HT-29 (cell line): ENCODE measurements around the gene PLOD2. TPM values are rescaled to one million over a fixed set of nuclear protein-coding genes. Genes with fewer than 3 reads are reported as not detected.

Experiments used
- DNase-seq: peaks from one replicate; pipeline ENCODE4 v3.0.0-alpha.2; 2015; ENCODE audit warnings: low spot score
- total RNA-seq: library from RNA; depleted of rRNA; stranded (reverse); fragments of >200 nt; shearing (Covaris generic); gene quantifications from 2 replicates; pipeline ENCODE4 v1.2.3, GENCODE V29; 2014; rRNA removed

PLOD2 gene
- total RNA-seq: 9.9 and 10.1 TPM in 2 replicates

DNA sequence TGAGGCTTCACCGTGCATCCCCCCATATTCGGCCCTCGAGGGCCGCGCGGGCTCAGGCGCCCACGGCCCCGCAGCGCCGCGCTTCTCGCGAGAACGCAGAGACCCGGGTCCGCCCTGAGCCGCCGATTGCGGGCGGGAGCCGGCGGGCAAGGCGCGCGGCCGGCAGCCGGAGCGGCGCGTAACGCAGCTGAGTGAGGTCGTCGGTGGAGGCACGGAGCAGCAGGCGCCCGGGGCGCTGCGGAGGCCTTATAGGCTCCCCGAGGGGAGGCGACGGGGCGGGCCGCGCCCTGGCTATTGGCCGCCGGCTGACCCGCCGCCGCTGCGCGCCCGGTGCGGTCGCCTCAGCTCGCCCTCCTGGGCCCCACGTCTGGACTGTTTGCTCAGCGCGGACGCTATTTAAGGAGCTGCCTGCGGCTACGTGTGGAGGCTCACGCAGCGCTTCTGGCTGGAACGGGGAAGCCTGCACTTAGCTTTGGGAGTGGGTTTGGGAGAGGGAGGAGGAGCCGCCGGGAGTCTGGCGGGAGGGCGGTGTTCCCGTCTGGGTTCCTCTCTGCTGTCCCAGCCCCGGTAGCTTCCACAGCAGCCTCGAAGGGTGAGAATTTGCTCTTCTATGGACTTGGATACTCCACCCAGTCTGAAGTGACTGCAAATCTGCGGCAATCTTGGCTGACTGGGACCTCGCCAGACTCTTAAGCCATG lies at the start of gene PLOD2:
TSS of gene PLOD2 (minus strand) at position 221 of the 699 bp plus-strand sequence. CDS start at position 26, 195 bp downstream.
- peak; percentile 88 for DNase-seq

DNA sequence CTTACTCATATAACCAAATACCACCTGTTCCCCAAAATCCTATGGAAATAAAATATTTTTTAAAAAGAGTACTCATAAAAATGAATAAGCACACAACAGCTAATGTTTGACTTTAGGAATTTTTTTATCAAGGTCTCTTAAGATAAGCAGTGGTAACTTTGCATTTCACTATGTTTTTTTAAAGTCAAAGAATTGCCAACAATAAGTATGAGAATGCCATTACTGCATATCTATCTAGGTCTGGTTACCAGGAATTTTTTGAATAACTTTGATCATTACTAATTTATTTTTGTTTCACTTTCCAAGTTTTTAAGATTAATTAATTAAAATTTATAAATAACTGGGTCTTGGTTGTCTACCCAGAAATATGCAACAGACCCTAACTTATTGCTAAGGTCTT lies 48.4 kb upstream of the PLOD2 start:
- no peak for DNase-seq

DNA sequence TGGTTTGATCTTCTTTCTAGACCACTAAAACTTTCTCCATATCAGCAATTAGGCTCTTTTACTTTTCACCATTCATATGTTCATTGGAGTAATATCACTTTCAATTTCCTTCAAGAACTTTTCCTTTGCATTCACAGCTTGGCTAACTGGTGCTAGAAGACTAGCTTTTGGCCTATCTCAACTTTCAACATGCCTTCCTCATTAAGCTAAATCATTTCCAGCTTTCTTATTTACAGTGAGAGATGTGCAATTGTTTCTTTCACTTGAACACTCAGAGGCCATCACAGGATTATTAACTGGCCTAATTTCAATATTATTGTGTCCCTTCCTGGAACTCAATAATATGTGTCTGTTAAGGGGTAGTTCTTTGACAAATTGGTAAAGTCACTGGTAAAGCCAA lies 42.8 kb upstream of the PLOD2 start:
- DNase-seq: no peak

DNA sequence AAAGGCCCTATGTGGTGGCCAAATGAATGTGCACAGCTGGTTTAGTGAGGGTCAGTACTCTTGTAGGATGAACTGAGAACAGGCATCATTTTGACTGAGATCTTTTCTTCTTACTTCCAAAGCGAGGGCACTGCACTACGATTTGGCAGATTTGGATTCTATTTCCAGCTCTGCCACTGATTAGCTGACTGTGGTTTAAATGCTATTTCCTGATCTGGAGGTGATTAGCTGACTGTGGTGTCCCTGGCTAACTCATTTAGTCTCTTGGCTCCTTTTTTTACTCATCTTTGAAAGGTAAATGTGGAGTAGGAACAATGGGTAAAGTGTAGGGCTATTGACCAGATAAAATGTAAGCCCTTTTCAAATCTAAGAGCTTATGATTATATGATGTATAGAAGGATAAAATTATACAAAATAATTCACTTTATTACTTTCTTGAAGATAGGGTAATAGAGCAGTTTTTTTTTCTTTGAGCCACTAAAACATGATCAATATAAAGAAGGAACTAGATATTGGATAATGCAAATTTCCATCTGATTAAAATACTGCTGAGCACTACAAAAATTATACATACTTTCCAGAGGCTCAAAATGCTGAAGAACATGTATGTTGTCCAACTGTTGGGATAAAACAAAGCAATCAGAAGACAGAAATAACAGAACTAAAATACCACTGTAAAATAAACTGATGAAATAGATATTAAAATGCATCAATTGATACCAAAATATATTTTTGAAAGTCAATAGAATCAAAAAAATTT lies 39.7 kb upstream of the PLOD2 start:
- DNase-seq: no peak

DNA sequence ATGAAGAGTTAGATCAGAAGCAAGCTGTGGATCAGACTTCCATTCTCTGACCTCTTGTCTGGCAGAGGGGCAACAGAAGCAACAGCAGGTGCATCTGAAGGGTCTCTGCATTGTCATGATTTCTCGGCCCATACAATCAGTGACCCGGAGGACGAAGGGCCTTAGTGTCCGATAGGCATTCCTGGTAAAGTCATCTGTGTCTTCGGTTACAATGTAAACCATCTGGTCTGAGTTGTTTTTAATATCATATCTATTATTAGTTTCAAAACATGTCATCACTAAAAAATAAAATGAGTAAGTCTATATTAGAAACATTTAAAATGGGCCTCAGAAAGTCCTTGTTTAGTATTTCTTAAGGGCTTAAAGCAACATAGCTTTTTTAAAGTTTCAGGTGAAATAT lies 38.8 kb upstream of the PLOD2 start:
- DNase-seq: no peak

DNA sequence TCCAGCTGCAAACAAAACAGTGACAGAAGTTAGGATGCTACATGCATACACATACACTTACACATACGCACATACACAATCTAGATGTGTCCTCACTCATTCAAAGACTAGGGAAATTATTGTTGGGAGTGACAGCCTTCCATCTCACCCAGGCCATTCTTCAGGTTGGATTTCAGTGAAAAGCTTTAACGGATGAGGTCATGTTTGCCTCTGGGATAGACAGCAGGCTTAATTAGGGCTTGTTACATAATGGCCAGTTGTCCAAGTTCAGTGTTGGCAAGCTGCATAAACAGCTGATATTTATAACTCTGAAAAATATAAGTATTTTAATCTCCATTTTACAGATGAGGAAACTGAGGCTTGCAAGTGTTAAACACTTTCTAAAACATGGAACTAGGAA lies 35.8 kb upstream of the PLOD2 start:
- no peak for DNase-seq

DNA sequence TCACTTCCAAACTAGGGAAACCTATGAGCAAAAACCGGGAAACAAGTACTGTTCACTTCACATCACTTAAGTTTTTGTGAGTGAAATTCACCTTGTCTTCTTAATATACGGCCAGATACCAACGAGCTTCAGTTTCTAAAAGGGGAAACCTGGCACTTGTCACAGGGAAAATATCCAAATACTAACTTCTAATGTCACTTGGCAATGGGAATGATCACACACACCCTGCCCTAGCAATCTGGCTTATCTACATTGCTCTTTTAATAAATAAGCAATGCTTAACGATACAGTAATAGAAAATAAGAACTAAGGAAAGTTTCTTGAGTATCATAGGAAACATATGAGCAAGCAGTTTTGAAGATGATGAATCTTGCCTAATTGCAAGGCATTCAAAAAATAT lies 34.6 kb upstream of the PLOD2 start:
- no peak for DNase-seq

DNA sequence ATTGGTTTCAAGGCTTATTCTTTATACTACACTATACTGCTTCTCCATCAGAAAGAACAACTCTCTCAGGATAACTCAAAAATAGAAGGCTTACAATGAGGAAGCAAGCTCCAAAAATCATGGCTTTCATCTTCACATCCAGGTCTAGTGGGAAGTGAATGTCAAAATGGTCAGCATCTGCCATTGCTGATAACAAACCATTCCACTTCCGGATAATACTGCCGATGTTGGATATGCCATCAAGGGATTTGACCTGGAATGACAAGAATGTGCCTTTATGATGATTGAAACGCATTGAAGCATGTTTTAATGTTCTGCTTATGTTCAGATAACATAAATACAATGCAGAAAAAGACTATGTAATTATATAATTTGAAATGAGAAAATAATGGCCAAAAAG lies 34.0 kb upstream of the PLOD2 start:
- DNase-seq: no peak

DNA sequence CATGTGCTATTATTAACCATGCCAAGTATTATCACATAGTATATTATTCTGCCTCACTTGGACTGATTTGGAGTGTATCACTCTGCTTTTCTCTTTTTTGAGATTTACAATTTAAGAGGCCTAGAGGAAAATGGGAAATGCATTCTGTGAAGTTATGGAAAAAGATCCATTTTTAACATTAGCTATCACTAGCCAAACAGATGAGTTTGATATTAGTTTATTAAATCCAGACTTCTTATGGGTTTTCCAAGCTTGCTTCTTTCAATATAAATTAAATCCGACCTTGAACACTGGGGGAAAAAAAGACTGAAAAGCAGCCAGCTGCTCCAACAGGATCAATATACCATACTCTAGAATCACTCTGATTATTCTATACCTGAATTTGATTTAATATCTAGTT lies 30.1 kb upstream of the PLOD2 start:
- no peak for DNase-seq

DNA sequence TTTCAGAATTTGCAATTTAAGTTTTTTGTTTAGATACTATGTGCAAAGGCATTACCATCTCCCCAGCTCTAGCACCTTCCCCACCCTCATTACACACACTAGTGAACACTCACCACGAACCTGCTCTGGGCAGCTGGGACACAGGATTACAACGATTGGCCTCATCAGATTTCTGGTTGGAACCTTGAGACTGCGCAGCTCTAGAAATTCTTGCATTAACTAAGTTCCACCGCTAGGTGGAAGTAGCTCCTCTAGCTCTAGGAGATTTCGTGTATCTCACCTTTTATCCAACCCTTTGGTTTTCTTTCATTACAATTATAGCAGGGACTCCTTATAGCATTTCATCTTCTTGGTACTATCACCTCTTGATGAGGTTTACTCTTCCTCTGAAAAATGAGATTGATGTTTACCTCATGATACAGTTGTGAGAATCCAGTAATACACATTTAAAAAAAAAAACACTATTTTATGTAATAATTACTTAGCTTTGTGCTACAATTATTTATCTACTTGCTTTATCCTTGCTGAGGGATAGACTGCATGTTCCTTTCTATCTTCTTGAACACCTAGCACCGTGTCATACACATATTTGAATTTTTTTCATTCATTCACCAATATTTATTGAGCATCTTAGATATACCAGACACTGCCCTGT lies 28.7 kb upstream of the PLOD2 start:
- peak; percentile 86 for DNase-seq

DNA sequence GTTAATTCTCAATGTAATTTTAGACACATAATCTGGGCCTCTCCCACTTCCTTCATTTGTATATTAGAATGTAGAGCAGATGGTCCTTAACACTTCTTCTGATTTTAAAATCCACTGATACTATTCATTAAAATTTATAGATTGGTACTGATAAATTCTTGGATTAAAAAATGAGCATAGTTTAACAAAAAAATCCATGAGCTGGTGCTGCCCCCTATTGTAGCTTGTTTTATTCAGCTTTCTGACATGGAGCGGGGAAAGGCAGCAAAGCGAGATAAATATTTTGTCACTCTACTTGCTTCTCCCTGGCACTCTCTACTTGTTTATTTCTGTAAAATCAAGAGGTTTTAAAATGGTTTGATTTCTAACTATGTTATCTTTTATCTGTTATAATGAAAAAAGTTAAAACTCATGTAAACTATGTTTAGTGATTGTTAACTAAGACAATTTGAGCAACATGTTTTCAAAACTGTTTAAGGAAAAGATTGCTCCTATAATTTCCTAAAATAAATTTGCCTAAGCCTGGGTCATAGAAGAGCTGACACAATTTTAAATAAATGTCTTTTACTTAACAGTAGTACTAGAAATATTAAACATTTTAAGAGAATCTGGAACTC lies 26.5 kb upstream of the PLOD2 start:
- peak; percentile 70 for DNase-seq

DNA sequence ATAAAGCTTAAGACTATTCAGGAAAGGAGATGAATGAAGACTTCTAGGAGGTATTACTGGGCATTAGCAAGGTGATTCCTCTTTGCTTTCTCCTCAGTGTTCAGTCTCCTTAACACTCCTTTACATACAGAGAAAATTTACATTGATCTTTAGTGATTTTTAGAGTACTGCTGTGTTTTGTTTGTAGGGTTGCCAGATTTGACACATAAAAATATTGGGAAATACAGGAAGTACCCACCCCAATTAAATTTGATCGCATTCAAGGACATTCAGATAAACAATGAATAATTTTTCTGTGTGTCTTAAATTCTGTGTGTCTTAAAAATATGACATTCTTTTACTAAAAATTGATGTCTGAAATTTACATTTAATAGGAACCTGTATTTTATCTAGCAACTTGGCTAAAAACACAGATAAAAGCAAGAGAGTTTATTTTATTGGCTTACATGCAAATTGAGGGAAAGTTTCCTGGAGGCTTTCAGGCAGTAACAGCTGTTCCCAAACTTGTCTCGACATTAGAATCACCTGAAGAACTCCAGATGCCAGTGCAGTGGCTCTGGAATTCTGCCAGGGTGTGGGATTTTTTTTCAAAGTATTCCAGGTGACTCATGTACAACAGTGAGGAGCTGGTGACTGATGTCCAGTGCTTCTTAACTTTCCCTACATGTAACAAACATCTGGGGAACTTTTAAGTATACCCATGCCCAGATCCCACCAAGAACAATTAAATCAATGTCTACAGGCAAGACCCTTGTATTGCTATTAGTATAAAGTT lies 23.4 kb upstream of the PLOD2 start:
- peak; percentile 78 for DNase-seq

DNA sequence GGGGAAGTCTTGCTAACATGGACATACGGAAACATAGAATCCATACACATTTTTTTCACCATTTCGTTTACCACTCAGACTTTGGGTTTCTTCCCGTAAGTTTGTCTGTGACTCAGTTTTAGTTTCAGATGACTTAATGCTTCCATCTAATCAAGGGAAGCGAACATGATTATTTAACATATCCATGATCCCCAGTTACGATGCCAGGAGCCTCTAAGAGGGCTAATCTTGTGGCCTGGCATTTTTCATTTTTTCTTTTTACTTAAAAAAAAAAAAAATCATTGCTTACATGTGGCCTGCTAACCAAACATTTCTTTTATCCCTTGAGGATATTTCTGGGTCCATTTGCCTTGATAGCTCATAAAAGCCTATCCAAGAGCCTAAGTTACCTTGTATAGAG lies 20.2 kb upstream of the PLOD2 start:
- no peak for DNase-seq

DNA sequence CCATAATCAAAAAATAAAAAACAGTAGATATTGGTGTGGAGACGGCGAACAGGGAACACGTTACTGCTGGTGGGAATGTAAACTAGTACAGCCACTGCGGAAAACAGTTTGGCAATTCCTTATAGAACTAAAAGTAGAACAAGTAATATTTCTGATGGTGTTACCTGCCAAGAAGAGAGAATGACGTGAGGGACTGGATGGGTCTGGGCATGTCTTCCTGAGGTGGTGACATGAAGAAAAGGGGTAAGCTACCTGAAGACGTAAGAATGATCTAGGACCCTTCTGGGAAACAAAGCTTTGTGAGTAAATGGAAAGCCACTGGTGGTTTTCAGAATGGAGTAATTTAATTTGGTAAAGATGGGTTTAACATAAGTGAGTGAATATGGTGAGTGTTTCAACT lies 19.4 kb upstream of the PLOD2 start:
- DNase-seq: no peak

DNA sequence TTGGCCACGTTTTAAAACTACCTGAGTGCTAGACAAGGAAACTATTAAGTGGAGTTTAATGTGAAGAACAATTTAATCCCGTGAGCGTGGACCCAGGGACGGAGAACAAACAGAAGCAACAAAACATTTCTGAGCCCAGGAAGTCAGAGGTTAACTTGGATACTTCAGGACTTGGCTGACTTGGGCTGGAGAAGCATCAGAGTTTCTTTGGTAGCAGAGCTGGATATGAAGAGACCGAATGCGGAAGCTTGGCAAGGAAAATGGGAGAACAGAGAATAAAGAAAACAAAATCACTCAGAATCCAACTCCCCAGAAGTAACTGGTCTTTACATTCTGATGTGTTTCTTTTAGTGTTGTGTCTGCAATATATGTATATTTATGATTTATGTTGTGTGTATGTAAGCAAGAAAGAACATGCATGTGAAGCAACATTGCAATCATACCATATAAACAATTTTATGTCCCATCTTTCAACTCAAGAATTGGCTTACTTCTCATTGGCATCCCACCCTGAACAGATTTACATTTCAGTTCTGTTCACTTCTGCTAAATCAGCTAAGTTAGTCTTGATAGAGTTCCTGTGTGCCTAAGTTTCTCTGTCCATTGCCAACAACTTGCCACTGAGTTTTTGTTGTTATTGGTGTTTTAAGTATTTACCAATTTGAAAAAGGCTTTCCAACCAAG lies 17.2 kb upstream of the PLOD2 start:
- no peak for DNase-seq

DNA sequence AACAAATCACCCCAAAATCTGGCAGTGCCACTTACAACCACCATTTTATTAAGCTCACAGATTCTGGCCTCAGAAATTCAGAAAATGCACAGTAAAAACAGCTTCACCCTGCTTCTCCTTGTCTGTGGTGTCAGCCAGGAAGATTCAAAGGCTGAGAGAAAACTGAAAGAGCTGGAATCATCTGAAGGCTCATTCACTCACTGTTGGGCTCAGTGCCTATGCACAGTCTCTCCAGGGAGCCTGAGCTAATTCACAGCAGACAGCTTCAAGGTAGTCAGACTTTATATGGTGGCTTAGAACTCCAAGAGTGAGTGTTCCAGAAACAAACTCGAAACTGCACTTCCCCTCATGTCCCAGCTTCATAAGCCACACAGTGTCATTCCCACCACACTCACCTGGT lies 16.5 kb upstream of the PLOD2 start:
- DNase-seq: no peak

DNA sequence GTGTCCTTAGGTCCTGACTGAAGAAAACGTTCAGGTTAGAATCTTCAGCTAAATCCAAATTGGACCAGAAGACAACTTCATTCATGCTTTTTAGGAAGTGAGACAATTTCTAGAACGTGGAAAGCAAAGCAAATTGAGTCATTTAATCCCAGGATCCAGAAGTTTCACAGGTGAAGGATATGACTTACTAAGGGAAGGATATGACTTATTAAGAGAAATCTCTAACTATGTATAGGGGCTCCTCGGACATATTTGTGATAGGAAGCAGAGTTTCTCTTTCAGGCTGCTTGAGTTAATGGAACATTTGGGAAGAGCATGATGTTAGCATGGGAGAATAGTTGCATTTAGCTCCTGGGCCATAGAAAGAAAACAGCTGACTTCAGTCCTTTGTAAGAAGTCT lies 16.1 kb upstream of the PLOD2 start:
- DNase-seq: no peak

DNA sequence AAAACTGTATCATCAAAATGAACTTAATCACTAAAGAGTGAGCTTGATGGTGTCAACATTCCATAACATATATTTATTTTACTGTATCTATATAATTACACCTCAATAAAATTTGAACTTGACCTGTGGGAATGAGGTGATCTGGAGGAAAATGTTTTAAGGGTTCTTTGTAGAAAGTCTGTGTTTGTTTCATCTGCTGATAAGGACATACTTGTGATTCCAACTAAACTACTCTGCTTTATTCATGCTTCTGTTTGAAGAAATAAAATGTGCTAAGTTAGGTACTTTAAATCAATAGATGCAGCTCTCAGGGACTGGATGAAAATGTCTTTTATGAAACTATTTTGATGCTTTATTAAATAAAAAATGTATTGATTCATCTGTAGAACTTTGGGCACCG lies 11.6 kb upstream of the PLOD2 start:
- DNase-seq: no peak

DNA sequence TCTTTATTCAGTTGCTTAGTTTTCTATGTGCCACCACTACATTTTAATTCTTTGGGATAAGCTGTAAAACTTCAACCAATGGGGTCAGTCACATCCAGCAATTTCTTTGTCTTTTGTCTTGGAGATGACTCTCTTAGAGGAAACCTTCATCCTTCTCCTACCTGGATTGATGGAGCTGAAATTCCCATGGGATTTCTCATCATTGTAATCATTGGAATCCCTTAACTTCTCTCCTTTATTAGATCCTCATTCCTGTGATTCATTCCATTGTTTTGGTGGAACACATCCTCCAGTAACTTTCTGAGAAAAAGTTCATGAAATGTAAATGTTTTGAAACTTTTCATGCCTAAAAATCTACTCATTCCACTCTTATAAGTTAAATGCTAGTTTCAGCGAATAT lies 9.6 kb upstream of the PLOD2 start:
- no peak for DNase-seq

DNA sequence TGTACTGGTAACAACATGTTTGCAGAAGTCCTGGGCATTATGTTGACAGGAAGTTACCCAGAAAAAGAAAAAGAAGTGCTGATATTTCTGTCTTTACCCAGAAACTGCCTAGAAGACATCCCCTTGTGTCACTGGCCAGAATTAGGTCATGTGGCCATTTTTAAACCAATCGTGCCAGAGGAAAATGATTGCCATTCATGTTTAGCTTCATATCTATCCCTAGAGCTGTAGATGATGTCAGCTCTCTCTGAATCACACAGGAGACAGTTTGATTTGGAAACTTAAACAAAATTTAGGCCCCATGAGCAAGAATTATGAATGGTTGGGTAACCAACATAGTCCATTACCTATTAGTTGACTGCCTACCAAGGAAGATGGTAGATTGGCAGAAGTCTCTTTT lies 8.9 kb upstream of the PLOD2 start:
- DNase-seq: no peak

DNA sequence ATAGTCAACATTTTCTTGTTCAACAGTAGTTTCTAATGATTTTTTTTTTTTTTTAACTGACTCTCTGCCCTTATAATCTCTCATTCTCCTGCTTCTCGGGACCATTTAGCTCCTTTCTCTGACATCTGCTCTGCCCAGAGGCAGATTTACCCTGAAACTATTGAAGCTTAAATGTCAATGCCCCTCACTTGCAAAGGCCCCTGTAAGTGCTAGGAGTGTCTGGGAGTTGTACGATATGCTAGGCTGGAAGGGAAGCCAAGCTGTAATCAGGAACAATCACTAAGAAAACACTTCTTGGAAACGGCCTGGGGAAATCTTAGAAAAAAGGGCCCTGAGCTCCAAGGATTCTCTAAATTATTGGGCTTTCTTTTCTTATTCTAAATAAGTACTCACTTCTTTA lies 5.8 kb upstream of the PLOD2 start:
- DNase-seq: no peak
